ENCODE data around the gene VTI1A. TPM values are rescaled to one million over a fixed set of nuclear protein-coding genes. Genes with fewer than 3 reads are reported as not detected.
A peak's percentile ranks its signal among the peaks of the same experiment; 100 is the strongest.

VTI1A gene
- total and polyA plus RNA-seq, 9 of the 15 experiments (the other 6 are each of a cell fraction or from before 2014, with no cell fraction given), result 9.3 to 21.4 (median 16.0) TPM

GRCh38 chr10:112721080-112721698 is 274.2 kb downstream of the VTI1A start (continued):
- TF ChIP-seq NR0B1 (IDR thresholded peaks at IDR 0.05; ENCODE audit: partially characterized antibody) (no peak), ZNF780A (CRISPR knock-in tag; IDR thresholded peaks at IDR 0.05) (no peak), RAD21 (CRISPR knock-in tag; conservative IDR thresholded peaks at IDR 0.05 in 1 of 2, IDR thresholded peaks at IDR 0.05 in 1 of 2) (peak in 1 of 2 experiments; percentile 52; a peak in 3 of 4 replicates), ZNF449 (CRISPR knock-in tag; IDR thresholded peaks at IDR 0.05) (no peak), ZFP30 (CRISPR knock-in tag; IDR thresholded peaks at IDR 0.05; ENCODE audit: borderline replicate concordance) (no peak), ARID3A (IDR thresholded peaks at IDR 0.05; ENCODE audit: borderline replicate concordance, low read depth, low read length) (no peak), CREB5 (CRISPR knock-in tag; IDR thresholded peaks at IDR 0.05) (no peak), HIVEP1 (CRISPR knock-in tag; IDR thresholded peaks at IDR 0.05) (no peak), SAP30 (IDR thresholded peaks at IDR 0.05; ENCODE audit: borderline replicate concordance, insufficient read depth, low read depth, low read length, poor library complexity, severe bottlenecking) (no peak), ZNF354B (CRISPR knock-in tag; IDR thresholded peaks at IDR 0.05) (no peak), NR4A1 (CRISPR knock-in tag; IDR thresholded peaks at IDR 0.05) (no peak), NR4A1 (tag; IDR thresholded peaks at IDR 0.05) (no peak), ZFP36 (IDR thresholded peaks at IDR 0.05; ENCODE audit: low read depth, low read length, partially characterized antibody) (no peak), CTCF (IDR thresholded peaks at IDR 0.05 in 2 of 3, conservative IDR thresholded peaks at IDR 0.05 in 1 of 3; ENCODE audit: insufficient read depth in 2 of 3, low read depth in 1 of 3, low read length in 3 of 3) (peak; percentile 27 to 51 (median 51); a peak in 5 of 6 replicates), MCM7 (IDR thresholded peaks at IDR 0.05) (no peak), E2F3 (CRISPR knock-in tag; IDR thresholded peaks at IDR 0.05) (no peak), GTF2B (IDR thresholded peaks at IDR 0.05; ENCODE audit: extremely low read depth, insufficient read length) (no peak)

Data from K562 (cell line).